ENCODE measurements around the gene B4GALT1.

The B4GALT1 gene, protein sequence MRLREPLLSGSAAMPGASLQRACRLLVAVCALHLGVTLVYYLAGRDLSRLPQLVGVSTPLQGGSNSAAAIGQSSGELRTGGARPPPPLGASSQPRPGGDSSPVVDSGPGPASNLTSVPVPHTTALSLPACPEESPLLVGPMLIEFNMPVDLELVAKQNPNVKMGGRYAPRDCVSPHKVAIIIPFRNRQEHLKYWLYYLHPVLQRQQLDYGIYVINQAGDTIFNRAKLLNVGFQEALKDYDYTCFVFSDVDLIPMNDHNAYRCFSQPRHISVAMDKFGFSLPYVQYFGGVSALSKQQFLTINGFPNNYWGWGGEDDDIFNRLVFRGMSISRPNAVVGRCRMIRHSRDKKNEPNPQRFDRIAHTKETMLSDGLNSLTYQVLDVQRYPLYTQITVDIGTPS

DNA sequence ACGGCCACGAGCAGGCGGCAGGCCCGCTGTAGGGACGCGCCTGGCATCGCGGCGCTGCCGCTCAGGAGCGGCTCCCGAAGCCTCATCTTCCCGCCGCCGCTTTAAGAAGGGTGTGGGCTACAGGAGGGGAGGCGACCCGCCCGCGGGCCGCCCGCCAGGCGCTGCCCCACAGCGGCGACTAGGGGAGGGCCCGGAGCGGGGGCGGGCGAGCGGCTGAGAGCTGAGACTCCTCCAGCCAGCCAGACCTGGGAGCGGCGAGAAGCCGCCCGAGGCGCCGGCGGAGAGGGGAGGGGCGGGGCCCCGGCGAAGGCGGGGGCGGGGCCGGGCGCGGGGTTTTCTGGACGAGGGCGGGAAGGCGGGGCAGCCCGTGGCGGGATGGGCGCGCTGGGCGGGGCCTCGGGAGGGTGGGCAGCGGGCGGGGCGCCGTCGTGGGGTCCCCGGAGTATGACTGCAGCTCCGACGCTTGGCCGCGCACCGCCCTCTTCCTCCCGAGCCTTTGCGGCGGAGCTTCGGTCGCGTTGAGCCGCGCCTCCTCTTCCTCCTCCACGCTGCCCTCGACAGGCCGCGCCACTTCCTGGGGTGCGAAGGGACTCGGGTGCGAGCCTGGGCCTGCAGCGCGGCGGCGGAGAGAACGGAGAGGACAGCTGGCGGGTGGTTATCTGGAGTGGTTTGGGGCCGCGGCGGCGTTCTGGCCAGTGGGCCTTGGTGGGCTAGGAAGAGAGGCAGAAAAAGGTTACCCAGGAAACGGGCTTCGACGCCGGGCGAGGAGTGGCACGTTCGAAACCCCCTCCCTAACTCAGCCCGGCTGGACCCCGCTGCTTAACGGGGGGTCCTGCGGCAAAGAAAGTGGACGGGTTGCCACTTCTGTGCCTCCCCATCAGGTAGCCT lies at the start of gene B4GALT1:
TSS of gene B4GALT1 (minus strand) at position 253 of the 888 bp plus-strand sequence. CDS start at position 86, 167 bp downstream.
- peak; percentile 92 for DNase-seq (ENCODE audit: low read depth)

DNA sequence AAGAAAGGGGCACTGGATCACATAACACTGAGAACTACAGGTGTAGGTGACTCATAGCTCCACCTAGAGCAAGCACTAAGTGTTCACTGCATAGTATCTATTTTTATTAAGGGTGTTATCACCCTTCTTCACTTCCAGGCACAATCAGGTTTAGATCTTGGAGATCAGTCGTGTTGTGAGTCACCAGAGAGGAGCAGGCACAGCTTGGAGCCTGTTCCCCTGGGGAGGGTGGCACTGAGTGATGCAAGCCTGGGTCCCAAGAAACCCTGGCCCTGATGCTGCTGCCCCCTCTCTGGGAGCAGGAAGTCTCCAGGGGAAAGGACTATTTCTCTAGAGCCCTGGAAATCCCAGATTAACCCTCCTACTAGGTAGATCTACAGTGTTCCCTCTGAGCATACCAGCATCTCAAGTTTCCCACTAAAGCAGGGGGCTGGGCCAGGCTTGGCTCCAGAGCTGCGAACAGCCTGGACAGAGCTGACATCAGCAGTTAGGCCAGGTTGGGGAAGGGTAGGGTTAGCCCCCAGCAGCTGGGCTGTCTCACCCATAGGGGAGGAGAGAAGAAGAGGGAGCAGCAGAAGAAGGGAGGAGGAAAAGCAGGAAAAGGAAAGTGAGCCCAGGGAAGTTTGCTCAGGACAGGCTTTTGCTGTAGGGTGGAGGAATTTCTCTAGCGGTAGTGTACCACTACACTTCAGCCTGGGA lies 44.7 kb upstream of the B4GALT1 start:
- no peak for DNase-seq (ENCODE audit: low read depth)

DNA sequence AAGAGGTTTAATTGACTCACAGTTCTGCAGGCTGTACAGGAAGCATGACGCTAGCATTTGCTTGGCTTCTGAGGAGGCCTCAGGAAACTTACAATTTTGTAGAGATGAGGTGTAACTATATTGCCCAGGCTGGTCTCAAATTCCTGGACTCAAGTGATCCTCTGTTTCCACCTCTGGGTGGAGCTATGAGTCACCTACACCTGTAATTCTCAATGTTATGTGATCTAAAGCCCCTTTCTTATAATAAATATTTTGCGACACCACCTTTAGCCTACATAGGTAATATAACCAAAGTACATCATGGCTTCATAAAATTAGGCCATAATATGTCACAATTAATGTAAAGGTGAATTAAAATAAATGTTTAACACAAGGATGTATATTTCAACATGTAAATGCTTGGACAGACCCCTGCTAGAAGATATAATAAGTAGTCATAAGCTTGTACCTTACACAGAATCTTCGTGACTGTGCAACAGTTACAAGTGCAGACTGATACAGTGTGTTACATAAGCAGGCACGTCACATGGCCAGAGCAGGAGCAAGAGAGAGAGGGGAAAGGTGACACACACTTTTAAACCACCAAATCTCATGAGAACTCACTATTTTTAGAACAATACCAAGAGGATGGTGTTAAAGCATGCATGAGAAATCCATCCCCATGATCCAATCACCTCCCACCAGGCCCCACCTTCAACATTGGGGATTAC lies 43.0 kb upstream of the B4GALT1 start:
- no peak for DNase-seq (ENCODE audit: low read depth)

DNA sequence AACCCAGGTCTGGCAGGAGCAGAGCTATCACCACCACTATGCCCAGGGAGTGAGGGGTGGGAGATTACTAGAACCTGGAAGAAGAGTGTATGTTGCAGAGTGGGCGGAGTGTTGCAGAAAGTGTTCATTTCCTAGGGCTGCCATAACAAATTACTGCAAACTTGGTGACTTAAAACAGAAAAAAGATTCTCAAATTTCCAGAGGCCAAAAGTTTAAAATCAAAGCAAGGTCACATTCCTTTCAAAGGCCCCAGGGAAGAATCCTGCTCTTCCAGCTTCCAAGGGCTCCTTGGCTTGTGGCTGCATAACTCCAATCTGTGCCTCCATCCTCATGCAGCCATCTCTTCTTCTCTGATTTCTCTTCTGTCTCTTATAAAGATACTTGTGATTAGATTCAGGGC lies 42.3 kb upstream of the B4GALT1 start:
- DNase-seq (ENCODE audit: low read depth): no peak

DNA sequence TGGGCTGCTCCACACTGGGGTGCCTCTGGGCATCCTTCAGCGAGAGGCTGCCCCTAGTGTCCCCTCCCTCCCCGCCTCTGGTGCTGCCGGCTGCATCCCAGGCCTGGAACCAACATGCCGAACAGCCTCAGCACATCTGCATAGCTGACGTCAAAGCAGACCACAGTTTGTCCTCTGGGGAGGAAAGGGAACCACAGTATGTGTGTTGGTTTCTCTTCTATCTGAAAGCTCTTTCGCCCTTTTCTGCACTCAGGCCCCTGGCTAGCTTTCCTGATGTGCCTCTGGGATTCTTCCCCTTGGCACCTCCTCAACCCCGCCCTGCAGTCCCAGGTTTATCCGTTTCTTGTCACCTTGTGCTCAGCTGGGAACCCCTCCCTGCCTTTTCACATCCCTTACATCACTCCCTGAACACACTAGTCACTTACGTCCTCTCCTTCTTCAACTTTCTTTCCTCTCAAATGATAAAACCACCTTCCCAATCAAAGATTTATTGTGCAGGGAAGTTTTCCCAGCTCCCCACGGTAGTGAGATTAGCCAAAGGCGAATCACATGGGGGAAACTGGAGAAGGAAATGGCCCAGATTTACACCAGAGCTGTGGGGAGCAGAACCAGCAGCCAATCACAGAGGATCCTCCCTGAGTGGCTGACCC lies 35.5 kb upstream of the B4GALT1 start:
- peak; percentile 84 for DNase-seq (ENCODE audit: low read depth)

DNA sequence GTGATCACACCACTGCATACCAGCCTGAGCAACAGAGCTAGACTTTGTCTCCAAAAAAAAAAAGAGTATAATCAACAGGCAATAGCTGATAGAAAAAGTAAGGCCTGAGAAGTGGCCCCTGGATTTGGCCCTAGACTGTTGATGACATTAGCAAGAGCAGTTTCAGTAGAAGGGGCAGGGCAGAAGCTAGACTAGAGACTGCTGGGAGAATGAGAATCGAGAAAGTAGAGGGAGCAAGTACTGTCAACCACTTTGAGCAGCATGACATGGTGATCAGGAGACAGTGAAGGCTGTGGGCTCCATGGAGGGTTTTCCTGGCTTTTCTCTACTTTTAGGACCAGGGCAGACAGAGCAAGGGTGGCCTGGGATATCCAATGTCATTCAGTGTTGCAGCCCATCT lies 34.9 kb upstream of the B4GALT1 start:
- DNase-seq (ENCODE audit: low read depth): no peak

DNA sequence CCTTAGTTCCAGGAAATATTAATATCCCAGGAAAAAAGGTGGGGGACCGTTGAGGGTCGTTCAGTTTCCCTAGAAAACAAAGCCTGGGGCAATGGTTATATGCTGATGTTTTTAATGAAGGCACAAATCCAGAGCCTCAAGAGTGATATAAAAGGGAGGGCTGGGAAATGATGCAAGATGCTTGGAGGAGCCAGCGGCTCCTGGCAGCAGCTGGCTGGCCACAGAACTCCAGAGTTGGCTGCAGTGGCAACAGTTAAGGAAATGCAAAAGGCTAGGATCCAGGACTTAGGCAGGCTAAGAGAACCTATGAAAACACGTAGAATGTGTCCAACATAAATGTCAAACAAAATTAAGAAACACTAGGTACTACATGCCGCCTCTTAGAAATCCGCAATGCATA lies 31.0 kb upstream of the B4GALT1 start:
- peak; percentile 79 for DNase-seq (ENCODE audit: low read depth)

DNA sequence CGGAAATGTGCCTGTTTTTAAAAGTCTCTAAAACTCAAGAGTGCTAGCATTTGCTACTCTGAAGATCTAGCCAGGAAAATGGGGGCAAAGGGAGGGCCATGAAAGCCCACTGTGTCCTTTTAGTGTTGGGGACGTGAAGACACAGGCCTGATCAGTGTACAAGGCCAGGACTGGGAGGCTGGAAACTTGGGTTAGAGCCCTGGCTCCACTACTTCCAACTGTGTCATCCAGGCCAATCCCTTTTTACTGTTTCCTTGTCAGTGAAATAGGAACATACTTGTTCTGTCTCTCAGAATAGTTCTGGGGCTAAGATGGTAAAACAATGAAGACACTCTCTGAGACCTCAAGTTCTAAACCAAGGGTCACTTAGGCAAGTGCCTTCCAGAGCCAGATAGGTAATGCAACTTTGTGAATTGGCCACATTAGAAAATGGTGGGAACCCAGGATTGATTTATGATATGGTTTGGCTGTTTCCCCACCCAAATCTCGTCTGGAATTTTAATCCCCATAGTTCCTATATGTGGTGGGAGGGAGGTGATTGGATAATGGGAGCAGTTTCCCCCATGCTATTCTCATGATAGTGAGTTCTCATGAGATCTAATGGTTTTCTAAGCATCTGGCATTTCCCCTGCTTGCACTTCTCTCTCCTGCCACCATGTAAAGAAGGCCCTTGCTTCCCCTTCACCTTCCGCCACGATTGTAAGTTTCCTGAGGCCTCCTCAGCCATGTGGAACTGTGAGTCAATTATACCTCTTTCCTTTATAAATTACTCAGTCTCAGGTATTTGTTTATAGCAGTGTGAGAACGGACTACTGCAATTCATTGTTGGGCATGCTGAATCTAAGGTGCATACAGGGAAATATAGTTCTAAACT lies 30.4 kb upstream of the B4GALT1 start:
- DNase-seq (ENCODE audit: low read depth): no peak

DNA sequence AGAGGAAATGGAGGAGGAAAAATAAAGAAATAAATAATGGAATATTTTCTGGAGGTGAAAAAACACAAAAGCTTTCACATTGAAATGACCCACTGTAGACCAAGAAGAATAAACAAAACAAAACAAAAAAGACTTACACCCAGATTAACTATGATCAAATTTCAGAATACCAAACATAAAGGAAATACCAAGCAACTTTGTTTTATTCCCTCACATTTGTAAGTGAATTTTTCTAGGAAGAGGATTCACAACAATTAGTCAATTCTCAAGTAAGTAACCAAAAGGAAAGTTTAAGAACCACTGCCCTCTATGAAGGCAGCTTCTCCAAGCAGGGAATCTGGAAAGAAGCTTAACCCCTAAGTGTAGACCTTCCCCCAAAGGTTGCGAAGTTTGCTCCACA lies 29.6 kb upstream of the B4GALT1 start:
- DNase-seq (ENCODE audit: low read depth): no peak

DNA sequence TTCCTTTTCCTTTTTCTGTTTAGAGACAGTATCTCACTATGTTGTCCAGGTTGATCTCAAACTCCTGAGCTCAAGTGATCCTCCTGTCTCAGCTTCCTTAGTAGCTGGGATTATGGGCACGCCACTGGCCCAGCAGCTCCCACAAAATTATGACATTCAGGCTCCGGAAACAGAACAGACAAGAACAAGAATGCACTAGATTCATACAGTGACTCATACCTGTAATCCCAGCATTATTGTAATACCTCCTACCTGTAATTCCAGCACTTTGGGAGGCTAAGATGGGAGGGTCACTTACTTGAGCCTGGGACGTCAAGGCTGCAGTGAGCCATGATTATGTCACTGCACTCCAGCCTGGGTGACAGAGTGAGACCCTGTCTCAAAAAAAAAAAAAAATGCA lies 26.7 kb upstream of the B4GALT1 start:
- DNase-seq (ENCODE audit: low read depth): no peak

DNA sequence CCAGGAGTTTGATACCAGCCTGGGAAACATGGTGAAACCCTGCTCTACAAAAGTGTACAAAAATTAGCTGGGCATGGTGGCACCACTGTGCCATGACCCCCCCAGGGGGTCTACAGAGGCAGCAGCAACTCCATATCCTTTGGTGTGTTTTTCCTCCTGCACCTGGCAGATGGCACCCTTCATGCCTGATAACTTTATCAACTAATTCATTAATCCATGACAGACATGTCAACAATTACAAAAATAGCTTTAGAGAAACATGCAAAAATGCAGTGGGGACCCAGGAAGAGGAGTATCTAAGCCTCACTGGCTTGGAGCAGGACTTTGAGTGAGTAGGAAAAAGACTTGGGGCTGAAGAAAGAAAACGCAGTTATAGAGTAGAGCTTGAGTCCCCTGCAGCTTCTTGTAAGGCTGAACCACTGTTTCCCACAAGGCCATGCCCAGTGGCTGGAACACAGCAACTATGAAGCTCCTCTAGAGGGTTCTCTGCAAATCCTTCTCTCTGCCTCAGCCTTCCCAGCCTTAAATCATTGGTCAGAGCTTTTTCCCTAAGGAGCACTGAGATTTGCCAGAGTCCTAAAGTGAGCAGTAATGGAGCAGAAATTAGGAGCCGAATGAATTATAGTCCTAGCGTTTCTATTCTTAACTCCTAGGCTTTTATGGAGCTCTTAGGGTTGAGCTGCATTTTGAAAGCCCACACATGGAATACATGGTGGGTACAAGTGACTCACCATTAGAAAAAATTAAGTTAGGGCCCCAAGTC lies 25.5 kb upstream of the B4GALT1 start:
- peak; percentile 71 for DNase-seq (ENCODE audit: low read depth)

DNA sequence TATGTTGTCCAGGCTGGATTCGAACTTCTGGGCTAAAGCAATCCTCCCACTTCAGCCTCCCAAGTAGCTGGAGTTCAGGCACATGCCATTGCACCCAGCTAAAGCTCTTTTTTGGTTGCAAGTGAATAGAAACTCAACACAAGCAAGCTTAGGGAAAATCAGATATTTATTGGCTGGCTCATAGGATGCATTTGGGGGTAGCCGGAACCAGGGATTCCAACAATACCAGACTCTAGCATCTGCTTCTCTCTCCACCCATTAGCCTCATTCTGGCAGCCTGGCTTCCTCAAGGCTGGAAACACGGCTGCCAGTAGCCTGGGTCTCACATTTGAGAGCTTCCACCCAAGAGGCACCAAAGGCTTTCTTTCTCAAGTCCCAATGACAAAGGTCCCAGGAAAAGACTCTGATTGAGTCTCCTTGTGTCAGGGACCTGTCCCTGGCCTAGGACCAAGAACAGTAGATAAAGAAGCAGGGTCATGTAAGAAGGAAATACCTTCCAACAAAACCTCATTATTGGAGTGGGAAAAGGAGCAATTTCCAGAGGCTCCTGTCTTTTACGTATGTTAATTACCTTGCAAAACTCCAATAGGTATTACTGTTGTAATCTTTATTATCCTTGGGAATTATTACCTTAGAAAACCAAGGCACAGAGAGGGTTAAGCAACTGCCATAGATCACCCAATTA lies 23.0 kb upstream of the B4GALT1 start:
- no peak for DNase-seq (ENCODE audit: low read depth)

DNA sequence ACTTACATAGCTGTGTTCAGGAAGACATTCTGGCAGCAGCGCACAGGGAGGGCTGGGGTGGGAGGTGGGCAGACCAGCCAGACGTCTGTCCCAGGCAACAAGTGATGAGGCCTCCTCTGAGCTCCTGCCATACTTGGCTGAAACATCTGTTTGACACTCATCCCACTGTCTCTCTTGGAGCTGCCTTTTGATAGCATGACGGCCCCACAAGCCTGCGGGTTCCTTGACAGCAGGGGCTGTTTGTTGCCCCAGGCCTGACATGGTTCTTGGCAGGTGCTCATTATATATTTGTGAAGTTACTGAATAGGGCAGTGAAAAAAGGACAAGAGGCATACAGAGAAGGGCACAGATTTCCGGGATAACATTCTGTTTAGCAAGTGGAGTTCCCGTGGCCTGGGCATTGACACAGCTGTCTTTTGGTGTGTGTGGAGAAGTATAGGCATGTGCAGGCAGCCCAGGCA lies 22.2 kb upstream of the B4GALT1 start:
- DNase-seq (ENCODE audit: low read depth): no peak

DNA sequence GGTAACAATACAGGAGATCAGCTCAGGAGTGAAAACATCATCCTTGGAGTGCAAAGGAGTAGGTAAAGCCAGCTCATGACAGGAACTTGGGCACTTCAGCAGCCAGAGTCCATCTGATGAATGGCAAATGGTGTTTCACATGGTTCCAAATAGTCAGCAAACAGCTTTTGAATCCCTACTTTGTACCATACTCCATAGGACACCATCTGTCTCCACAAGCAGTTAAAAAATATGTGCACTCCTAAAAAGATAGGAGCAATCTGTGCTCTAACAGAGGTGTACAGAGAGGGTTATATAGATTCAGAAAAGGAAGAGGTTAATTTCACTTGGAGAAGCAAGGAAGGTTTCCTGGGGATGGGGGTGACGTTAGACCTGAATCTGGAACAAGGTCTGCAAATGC lies 21.6 kb upstream of the B4GALT1 start:
- no peak for DNase-seq (ENCODE audit: low read depth)

DNA sequence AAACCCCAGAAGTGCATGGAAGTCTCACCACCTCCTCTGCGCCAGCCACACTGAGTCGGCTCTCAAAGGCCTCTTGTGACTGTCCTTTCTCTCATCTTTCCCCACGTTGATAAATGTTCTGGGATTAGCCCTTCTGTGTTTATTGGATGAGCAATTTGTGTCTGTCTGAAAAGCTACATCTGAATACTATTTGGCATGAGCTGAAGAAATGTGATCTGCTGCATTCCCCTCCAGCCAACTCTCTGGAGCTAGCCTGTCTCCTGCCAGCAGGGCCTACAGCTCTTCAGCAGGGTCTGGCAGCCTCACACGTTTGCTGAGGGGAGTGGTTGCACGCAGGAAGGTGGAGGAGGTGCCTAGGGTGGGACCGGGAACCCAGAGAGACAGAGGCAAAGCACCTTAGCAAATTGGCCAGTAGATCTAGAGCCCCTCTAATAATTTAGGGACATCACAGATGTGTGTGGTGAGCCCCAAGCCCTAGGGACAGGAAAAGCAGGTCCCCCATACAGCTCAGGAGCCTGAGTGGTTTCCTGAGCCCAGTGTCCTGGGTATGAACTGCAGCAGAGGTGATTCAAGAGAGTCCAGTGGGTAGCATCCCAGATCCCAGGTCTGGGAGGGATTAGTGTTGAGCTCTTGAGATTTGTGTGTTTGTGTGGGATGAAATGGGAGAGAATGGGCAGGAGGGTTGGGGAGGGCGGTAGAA lies 20.5 kb upstream of the B4GALT1 start:
- DNase-seq (ENCODE audit: low read depth): peak; percentile 58

DNA sequence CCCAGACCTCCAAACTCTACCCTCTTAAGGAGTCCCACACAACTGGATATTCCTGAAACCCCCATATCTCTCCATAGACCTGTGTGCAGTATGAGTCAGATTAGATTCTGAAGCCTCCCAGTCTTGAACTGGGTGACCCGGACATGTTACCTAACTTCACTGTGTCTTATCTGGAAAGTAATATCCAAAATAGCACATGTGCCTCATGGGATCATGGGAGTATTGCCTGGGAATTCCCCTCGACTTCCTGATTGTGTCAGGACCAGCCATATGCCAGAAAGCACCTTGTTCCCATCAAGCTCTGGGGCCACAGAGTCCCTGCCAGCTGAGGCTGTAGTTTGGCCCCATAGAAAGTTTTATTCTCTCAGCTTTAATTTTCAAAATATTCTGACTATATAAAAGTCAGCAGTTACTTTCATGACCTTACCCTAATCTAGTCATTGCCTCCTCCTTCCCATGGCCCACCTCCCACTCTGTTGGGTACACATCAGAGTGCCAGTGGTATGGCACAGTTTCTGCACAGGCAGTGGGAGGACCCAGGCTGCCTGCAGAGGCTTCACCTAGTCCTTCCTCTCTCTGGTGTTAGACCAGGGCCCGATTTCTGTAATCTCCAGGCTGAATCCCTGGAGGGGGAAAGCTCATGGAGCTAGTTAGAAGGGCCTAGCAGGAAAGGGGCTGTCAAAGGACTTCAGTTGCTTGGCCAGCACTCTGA lies 19.5 kb upstream of the B4GALT1 start:
- DNase-seq (ENCODE audit: low read depth): no peak

DNA sequence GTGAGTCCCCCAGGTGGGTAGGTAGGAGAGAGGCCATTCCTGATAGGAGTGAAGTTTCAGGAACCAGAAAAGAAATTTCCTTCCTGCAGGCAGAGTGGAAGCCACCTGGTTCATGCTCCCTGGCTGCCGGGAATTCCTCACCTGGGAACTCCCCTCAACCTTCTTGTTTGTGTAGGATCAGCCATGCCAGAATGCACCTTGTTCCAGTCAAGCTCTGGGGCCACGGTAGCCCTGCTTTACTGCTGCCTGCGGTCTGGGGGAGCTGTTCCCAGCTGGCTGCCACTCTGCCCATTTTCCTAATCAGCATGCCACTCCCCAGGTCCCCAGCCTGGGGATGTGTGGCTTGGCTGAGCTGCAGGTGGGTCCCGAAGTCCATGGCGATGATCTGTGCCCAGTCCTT lies 18.7 kb upstream of the B4GALT1 start:
- DNase-seq (ENCODE audit: low read depth): no peak

DNA sequence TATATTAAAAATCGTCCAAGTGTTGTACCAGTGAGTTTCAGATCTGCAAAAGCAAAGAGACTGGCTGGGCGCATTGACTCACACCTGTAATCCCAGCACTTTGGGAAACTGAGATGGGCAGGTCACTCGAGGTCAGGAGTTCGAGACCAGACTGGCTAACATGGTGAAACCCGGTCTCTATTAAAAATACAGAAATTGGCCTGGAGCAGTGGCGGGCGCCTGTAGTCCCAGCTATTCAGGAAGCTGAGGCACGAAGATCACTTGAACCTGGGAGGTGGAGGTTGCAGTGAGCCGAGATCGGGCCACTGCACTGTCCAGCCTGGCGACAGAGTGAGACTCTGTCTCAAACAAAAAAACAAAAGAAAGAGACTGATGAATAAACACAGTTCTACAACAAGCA lies 18.3 kb upstream of the B4GALT1 start:
- no peak for DNase-seq (ENCODE audit: low read depth)
